Activated naive CD8-positive, alpha-beta T cell treated with anti-CD3 and anti-CD28 coated beads, Interleukin-2, amount 50 U/mL, for 24 hours (primary cell): ENCODE results near the gene LITAF.
"Not testable (repeated sequence)": the region's sequence is repeated elsewhere in the genome, so short reads cannot be mapped to it uniquely, and the experiment has no call there.

ENCODE experiments used
- ATAC-seq: fragments of 150-1000 bp; cut with Tn5 transposase; one replicate; pipeline ENCODE4 v1.10.0; 2021
- DNase-seq: peaks from one replicate; pipeline ENCODE4 v3.0.0; 2021
- H3K27ac Mint-ChIP-seq: one replicate; pipeline ENCODE4 v1.8.0; 2021; ENCODE audit warnings: mild to moderate bottlenecking, mixed read lengths
- H3K27me3 Mint-ChIP-seq: one replicate; pipeline ENCODE4 v1.8.0; 2021; ENCODE audit warnings: mixed read lengths
- H3K36me3 Mint-ChIP-seq: one replicate; pipeline ENCODE4 v1.8.0; 2021; ENCODE audit warnings: low read depth, mixed read lengths
- H3K4me1 Mint-ChIP-seq: one replicate; pipeline ENCODE4 v1.8.0; 2021; ENCODE audit warnings: mixed read lengths
- H3K4me3 Mint-ChIP-seq: one replicate; pipeline ENCODE4 v1.8.0; 2021; ENCODE audit warnings: mild to moderate bottlenecking, moderate library complexity, mixed read lengths
- H3K9me3 Mint-ChIP-seq: one replicate; pipeline ENCODE4 v1.8.0; 2021; ENCODE audit warnings: mixed read lengths

The LITAF gene

GRCh38 chr16:11563493-11564040, 23.2 kb downstream of the LITAF start:
- no peak for ATAC-seq
- Mint-ChIP-seq H3K27me3 (no peaks in the 10 kb centered on the region), H3K27ac (peak overlapping the region; percentile 46), H3K4me1 (peaks cover 81% of the 10 kb centered on the region), H3K9me3 (no peaks in the 10 kb centered on the region), H3K36me3 (peaks cover 33% of the 10 kb centered on the region), H3K4me3 (no peak overlapping the region)
- no peak for DNase-seq

GRCh38 chr16:11562941-11563340, 23.8 kb downstream of the LITAF start:
- Mint-ChIP-seq H3K4me1 (peaks cover 84% of the 10 kb centered on the region), H3K36me3 (peaks cover 33% of the 10 kb centered on the region), H3K27ac (peak overlapping the region; percentile 46), H3K4me3 (no peak overlapping the region), H3K27me3 (no peaks in the 10 kb centered on the region), H3K9me3 (no peaks in the 10 kb centered on the region)
- ATAC-seq (no peak), DNase-seq (no peak)

- H3K4me3 Mint-ChIP-seq: no peak overlapping the region
- no peaks in the 10 kb centered on the region for H3K9me3 Mint-ChIP-seq
- H3K27ac Mint-ChIP-seq: peak overlapping the region; percentile 87
- H3K36me3 Mint-ChIP-seq: peaks cover 30% of the 10 kb centered on the region
- no peak for ATAC-seq
- no peaks in the 10 kb centered on the region for H3K27me3 Mint-ChIP-seq
- no peak for DNase-seq
- H3K4me1 Mint-ChIP-seq: peaks cover 88% of the 10 kb centered on the region
These were observed 24.3 kb downstream of the LITAF start for GRCh38 chr16:11562411-11562810.

GRCh38 chr16:11561856-11562255, 24.9 kb downstream of the LITAF start:
- Mint-ChIP-seq H3K4me3 (peak overlapping the region; percentile 76), H3K9me3 (peaks cover 2% of the 10 kb centered on the region)

GRCh38 chr16:11561454-11561805, 25.3 kb downstream of the LITAF start:
- H3K9me3 Mint-ChIP-seq: peaks cover 4% of the 10 kb centered on the region
- no peak for ATAC-seq
- peak overlapping the region; percentile 87 for H3K27ac Mint-ChIP-seq
- no peaks in the 10 kb centered on the region for H3K27me3 Mint-ChIP-seq
- DNase-seq: no peak
- H3K36me3 Mint-ChIP-seq: peaks cover 32% of the 10 kb centered on the region
- H3K4me3 Mint-ChIP-seq: peak overlapping the region; percentile 76
- H3K4me1 Mint-ChIP-seq: peaks cover 90% of the 10 kb centered on the region

More at GRCh38 chr16:11561856-11562255, 24.9 kb downstream of the LITAF start:
- ATAC-seq (no peak), DNase-seq (no peak)
- Mint-ChIP-seq H3K27me3 (no peaks in the 10 kb centered on the region), H3K27ac (peak overlapping the region; percentile 87), H3K4me1 (peaks cover 90% of the 10 kb centered on the region), H3K36me3 (peaks cover 32% of the 10 kb centered on the region)

GRCh38 chr16:11560701-11561453, 25.8 kb downstream of the LITAF start:
- peaks cover 87% of the 10 kb centered on the region for H3K4me1 Mint-ChIP-seq
- H3K9me3 Mint-ChIP-seq: peaks cover 9% of the 10 kb centered on the region
- peaks cover 33% of the 10 kb centered on the region for H3K36me3 Mint-ChIP-seq
- peak; percentile 53 for DNase-seq
- peak; percentile 97 for ATAC-seq
- peak overlapping the region; percentile 76 for H3K4me3 Mint-ChIP-seq
- H3K27me3 Mint-ChIP-seq: no peaks in the 10 kb centered on the region
- peak overlapping the region; percentile 87 for H3K27ac Mint-ChIP-seq

GRCh38 chr16:11558308-11558823, 28.4 kb downstream of the LITAF start:
- Mint-ChIP-seq H3K27ac (peak overlapping the region; percentile 50), H3K4me1 (peaks cover 69% of the 10 kb centered on the region), H3K9me3 (peaks cover 11% of the 10 kb centered on the region), H3K36me3 (peaks cover 43% of the 10 kb centered on the region)
- ATAC-seq, H3K27me3 Mint-ChIP-seq, H3K4me3 Mint-ChIP-seq, DNase-seq: not testable (repeated sequence)

- Mint-ChIP-seq H3K4me3 (no peak overlapping the region), H3K27ac (peak overlapping the region; percentile 39), H3K9me3 (peaks cover 11% of the 10 kb centered on the region), H3K27me3 (no peaks in the 10 kb centered on the region), H3K4me1 (peaks cover 65% of the 10 kb centered on the region), H3K36me3 (peaks cover 44% of the 10 kb centered on the region)
- DNase-seq: no peak
- no peak for ATAC-seq
These were observed 28.9 kb downstream of the LITAF start for GRCh38 chr16:11557801-11558200.

GRCh38 chr16:11556945-11557720, 29.6 kb downstream of the LITAF start:
- H3K9me3 Mint-ChIP-seq: peaks cover 11% of the 10 kb centered on the region
- no peak overlapping the region for H3K4me3 Mint-ChIP-seq
- H3K36me3 Mint-ChIP-seq: peaks cover 49% of the 10 kb centered on the region
- DNase-seq (no peak), ATAC-seq (no peak)
- H3K4me1 Mint-ChIP-seq: peaks cover 59% of the 10 kb centered on the region
- no peaks in the 10 kb centered on the region for H3K27me3 Mint-ChIP-seq
- H3K27ac Mint-ChIP-seq: peak overlapping the region; percentile 69

GRCh38 chr16:11556214-11556819, 30.4 kb downstream of the LITAF start:
- Mint-ChIP-seq H3K4me3 (no peak overlapping the region), H3K27me3 (no peaks in the 10 kb centered on the region), H3K36me3 (peaks cover 55% of the 10 kb centered on the region), H3K9me3 (peaks cover 11% of the 10 kb centered on the region), H3K27ac (no peak overlapping the region), H3K4me1 (peaks cover 51% of the 10 kb centered on the region)
- no peak for ATAC-seq
- no peak for DNase-seq

- Mint-ChIP-seq H3K4me1 (peaks cover 30% of the 10 kb centered on the region), H3K4me3 (no peak overlapping the region), H3K27me3 (no peaks in the 10 kb centered on the region), H3K36me3 (peaks cover 75% of the 10 kb centered on the region), H3K27ac (no peak overlapping the region), H3K9me3 (peaks cover 11% of the 10 kb centered on the region)
- ATAC-seq (no peak), DNase-seq (no peak)
These were observed 32.7 kb downstream of the LITAF start for GRCh38 chr16:11554053-11554452.

GRCh38 chr16:11553371-11553770, 33.3 kb downstream of the LITAF start:
- Mint-ChIP-seq H3K36me3 (peaks cover 78% of the 10 kb centered on the region), H3K4me3 (no peak overlapping the region), H3K27ac (no peak overlapping the region), H3K27me3 (no peaks in the 10 kb centered on the region), H3K9me3 (peaks cover 11% of the 10 kb centered on the region), H3K4me1 (peaks cover 23% of the 10 kb centered on the region)
- no peak for DNase-seq
- ATAC-seq: no peak

GRCh38 chr16:11552440-11552839, 34.3 kb downstream of the LITAF start:
- H3K4me3 Mint-ChIP-seq: no peak overlapping the region
- no peaks in the 10 kb centered on the region for H3K27me3 Mint-ChIP-seq
- H3K9me3 Mint-ChIP-seq: peaks cover 11% of the 10 kb centered on the region
- DNase-seq: no peak
- ATAC-seq: no peak
- H3K27ac Mint-ChIP-seq: no peak overlapping the region
- peaks cover 84% of the 10 kb centered on the region for H3K36me3 Mint-ChIP-seq
- H3K4me1 Mint-ChIP-seq: peaks cover 13% of the 10 kb centered on the region

- DNase-seq (no peak), ATAC-seq (no peak)
- peaks cover 7% of the 10 kb centered on the region for H3K4me1 Mint-ChIP-seq
- peaks cover 9% of the 10 kb centered on the region for H3K9me3 Mint-ChIP-seq
- no peak overlapping the region for H3K4me3 Mint-ChIP-seq
- peaks cover 82% of the 10 kb centered on the region for H3K36me3 Mint-ChIP-seq
- no peak overlapping the region for H3K27ac Mint-ChIP-seq
- no peaks in the 10 kb centered on the region for H3K27me3 Mint-ChIP-seq
These were observed 34.9 kb downstream of the LITAF start for GRCh38 chr16:11551842-11552241.
